ENCODE data around the gene ABHD15.

ABHD15 gene

DNA sequence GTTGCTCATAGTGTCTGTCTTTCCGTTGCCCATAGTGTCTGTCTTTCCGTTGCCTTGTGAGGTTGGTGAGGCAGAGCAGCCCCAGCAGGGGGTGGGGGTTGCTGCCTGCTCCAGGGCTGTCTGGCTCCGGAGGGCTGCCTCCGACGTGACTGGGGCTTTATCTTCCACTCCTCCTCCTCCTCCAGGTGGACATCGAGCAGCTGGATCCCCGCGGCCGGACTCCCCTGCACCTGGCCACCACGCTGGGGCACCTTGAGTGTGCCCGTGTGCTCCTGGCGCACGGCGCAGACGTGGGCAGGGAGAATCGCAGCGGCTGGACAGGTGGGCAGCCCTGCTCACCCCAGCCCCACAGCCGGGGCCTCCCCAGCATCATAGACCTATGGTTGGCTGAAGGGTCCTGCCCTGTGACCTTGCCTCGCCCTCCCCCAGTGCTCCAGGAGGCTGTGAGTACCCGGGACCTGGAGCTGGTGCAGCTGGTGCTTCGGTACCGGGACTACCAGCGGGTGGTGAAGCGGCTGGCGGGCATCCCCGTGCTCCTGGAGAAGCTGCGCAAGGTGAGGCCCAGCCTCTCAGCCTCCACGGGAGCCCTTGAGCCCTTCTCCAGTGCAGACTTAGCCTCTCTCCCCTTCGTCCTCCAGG lies 40.8 kb upstream of the ABHD15 start:
- H3K4me1 ChIP-seq (ENCODE audit: low read depth, poor library complexity, severe bottlenecking) = no peaks in the 10 kb centered on the region
- no peaks in the 10 kb centered on the region for H4K20me1 ChIP-seq (ENCODE audit: insufficient read depth)
- no peaks in the 10 kb centered on the region for H3K79me2 ChIP-seq (ENCODE audit: insufficient read depth, low read depth)
- TF ChIP-seq, protein P1, sequence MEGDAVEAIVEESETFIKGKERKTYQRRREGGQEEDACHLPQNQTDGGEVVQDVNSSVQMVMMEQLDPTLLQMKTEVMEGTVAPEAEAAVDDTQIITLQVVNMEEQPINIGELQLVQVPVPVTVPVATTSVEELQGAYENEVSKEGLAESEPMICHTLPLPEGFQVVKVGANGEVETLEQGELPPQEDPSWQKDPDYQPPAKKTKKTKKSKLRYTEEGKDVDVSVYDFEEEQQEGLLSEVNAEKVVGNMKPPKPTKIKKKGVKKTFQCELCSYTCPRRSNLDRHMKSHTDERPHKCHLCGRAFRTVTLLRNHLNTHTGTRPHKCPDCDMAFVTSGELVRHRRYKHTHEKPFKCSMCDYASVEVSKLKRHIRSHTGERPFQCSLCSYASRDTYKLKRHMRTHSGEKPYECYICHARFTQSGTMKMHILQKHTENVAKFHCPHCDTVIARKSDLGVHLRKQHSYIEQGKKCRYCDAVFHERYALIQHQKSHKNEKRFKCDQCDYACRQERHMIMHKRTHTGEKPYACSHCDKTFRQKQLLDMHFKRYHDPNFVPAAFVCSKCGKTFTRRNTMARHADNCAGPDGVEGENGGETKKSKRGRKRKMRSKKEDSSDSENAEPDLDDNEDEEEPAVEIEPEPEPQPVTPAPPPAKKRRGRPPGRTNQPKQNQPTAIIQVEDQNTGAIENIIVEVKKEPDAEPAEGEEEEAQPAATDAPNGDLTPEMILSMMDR (conservative IDR thresholded peaks at IDR 0.05; ENCODE audit: low read depth, low read length) = no peak
- H3K36me3 ChIP-seq (ENCODE audit: insufficient read depth) = no peaks in the 10 kb centered on the region
- no peak overlapping the region for H3K4me3 ChIP-seq (IDR thresholded peaks at IDR 0.05; ENCODE audit: insufficient read depth, low read depth, low read length)
- no peak overlapping the region for H2AFZ ChIP-seq (ENCODE audit: low read depth)
- H3K4me2 ChIP-seq = no peak overlapping the region
- no peak overlapping the region for H3K9ac ChIP-seq
- H3K27me3 ChIP-seq (ENCODE audit: insufficient read depth, low read depth) = no peaks in the 10 kb centered on the region
- H3K27ac ChIP-seq = no peak overlapping the region

DNA sequence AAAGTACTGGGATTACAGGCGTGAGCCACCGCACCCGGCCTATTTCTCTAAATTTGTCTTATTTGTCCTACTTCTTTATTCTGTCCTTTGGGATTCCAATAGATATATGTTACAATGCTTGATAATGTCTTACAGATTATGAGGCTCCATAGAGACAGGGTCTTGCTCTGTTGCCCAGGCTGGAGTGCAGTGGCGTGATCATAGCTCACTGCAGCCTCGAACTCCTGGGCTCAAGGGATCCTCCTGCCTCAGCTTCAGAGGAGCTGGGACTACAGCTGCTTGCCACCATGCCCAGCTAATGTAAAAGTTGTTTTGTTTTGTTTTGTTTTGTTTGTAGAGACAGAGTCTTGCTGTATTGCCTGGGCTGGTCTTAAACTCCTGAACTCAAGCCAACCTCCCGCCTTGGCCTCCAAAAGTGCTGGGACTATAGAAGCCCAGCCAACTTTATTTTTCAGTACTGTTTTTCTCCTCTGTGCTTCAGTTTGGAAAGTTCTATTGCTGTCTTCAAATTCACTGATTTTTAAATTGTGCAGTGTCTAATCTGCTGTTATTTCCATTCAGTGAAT lies 36.4 kb upstream of the ABHD15 start:
- Histone ChIP-seq H3K4me1 (ENCODE audit: low read depth, poor library complexity, severe bottlenecking) (peaks cover 18% of the 10 kb centered on the region), H2AFZ (ENCODE audit: low read depth) (no peak overlapping the region), H3K27me3 (ENCODE audit: insufficient read depth, low read depth) (no peaks in the 10 kb centered on the region), H4K20me1 (ENCODE audit: insufficient read depth) (no peaks in the 10 kb centered on the region), H3K9ac (no peak overlapping the region), H3K4me3 (IDR thresholded peaks at IDR 0.05; ENCODE audit: insufficient read depth, low read depth, low read length) (no peak overlapping the region), H3K79me2 (ENCODE audit: insufficient read depth, low read depth) (no peaks in the 10 kb centered on the region), H3K4me2 (no peak overlapping the region), H3K27ac (no peak overlapping the region), H3K36me3 (ENCODE audit: insufficient read depth) (no peaks in the 10 kb centered on the region)
- TF ChIP-seq, protein P1 (conservative IDR thresholded peaks at IDR 0.05; ENCODE audit: low read depth, low read length) = no peak

DNA sequence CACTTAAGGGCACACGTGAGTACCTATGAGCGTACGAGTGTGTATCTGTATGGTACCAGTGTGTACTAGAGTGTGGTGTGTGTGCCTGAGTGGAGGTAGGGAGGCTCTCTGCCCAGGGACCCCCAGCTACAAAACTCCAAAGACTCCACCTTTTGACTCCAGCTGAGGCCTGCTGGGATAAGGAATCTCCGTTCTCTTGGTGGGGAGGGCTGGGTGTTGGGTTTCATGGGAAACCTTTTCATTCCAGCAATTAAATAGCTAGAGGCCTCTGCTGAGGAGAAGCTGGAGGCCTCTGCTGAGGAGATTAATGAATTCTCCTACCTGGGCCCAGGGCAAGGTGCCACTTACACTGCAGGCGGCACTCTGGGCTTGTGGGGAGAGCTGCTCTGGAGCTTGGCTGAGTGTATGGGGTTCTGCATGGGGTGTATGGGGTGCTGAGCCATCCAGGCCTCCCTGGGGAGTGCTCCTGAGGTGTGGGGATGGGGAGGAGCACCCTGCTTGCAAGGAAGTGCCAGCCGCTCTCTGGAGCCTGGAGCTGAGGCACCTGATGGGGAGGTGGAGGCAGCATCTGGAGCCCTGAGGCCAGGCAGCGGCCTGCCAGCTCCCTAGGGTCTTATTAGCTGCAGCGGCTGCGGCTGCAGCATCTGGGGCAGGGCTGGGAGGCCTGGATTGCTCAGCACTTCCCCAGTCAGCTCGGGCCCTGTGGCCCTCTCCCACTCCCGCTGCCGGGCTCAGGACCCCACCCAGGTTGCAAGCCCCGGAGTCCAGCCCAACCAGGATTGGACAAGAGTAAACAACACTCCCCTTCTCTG lies 30.7 kb upstream of the ABHD15 start:
- H3K4me2 ChIP-seq = no peak overlapping the region
- peaks cover 27% of the 10 kb centered on the region for H3K4me1 ChIP-seq (ENCODE audit: low read depth, poor library complexity, severe bottlenecking)
- no peaks in the 10 kb centered on the region for H3K79me2 ChIP-seq (ENCODE audit: insufficient read depth, low read depth)
- no peaks in the 10 kb centered on the region for H3K36me3 ChIP-seq (ENCODE audit: insufficient read depth)
- TF ChIP-seq, protein P1 (conservative IDR thresholded peaks at IDR 0.05; ENCODE audit: low read depth, low read length) = no peak
- no peak overlapping the region for H3K9ac ChIP-seq
- H3K27ac ChIP-seq = no peak overlapping the region
- no peak overlapping the region for H3K4me3 ChIP-seq (IDR thresholded peaks at IDR 0.05; ENCODE audit: insufficient read depth, low read depth, low read length)
- no peaks in the 10 kb centered on the region for H3K27me3 ChIP-seq (ENCODE audit: insufficient read depth, low read depth)
- H4K20me1 ChIP-seq (ENCODE audit: insufficient read depth) = no peaks in the 10 kb centered on the region
- no peak overlapping the region for H2AFZ ChIP-seq (ENCODE audit: low read depth)

DNA sequence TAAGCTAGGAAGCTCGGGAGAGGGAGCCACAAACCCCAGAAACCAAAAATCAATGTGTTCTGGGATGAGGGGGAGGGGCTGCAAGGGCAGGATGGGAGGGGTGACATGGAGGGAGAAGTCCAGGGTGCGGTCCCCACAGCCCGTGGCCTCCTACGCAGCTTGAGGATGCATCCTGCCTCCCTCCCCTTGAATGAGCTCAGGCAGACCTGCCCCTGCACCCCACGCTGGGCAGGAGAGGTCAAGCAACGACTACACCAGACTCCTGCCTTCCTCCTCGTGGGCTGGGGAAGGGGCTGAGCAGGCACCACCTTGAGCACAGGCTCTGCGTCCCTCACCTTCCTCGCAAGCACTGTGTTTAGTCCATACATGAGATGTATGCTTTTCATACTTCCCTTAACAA lies 30.0 kb upstream of the ABHD15 start:
- Histone ChIP-seq H3K79me2 (ENCODE audit: insufficient read depth, low read depth) (no peaks in the 10 kb centered on the region), H2AFZ (ENCODE audit: low read depth) (no peak overlapping the region), H4K20me1 (ENCODE audit: insufficient read depth) (no peaks in the 10 kb centered on the region), H3K9ac (no peak overlapping the region), H3K27me3 (ENCODE audit: insufficient read depth, low read depth) (no peaks in the 10 kb centered on the region), H3K36me3 (ENCODE audit: insufficient read depth) (no peaks in the 10 kb centered on the region), H3K4me1 (ENCODE audit: low read depth, poor library complexity, severe bottlenecking) (peaks cover 34% of the 10 kb centered on the region), H3K27ac (no peak overlapping the region), H3K4me2 (no peak overlapping the region), H3K4me3 (IDR thresholded peaks at IDR 0.05; ENCODE audit: insufficient read depth, low read depth, low read length) (no peak overlapping the region)
- TF ChIP-seq, protein P1 (conservative IDR thresholded peaks at IDR 0.05; ENCODE audit: low read depth, low read length) = no peak

Data from KMS-11 (cell line).